ENCODE results near the gene CRYGD. TPM values are rescaled to one million over a fixed set of nuclear protein-coding genes. Genes with fewer than 3 reads are reported as not detected.

The CRYGD gene
- total and polyA plus RNA-seq, 2 of the 13 experiments (the other 11 are each of a cell fraction or from before 2014, with no cell fraction given) = not detected

DNA sequence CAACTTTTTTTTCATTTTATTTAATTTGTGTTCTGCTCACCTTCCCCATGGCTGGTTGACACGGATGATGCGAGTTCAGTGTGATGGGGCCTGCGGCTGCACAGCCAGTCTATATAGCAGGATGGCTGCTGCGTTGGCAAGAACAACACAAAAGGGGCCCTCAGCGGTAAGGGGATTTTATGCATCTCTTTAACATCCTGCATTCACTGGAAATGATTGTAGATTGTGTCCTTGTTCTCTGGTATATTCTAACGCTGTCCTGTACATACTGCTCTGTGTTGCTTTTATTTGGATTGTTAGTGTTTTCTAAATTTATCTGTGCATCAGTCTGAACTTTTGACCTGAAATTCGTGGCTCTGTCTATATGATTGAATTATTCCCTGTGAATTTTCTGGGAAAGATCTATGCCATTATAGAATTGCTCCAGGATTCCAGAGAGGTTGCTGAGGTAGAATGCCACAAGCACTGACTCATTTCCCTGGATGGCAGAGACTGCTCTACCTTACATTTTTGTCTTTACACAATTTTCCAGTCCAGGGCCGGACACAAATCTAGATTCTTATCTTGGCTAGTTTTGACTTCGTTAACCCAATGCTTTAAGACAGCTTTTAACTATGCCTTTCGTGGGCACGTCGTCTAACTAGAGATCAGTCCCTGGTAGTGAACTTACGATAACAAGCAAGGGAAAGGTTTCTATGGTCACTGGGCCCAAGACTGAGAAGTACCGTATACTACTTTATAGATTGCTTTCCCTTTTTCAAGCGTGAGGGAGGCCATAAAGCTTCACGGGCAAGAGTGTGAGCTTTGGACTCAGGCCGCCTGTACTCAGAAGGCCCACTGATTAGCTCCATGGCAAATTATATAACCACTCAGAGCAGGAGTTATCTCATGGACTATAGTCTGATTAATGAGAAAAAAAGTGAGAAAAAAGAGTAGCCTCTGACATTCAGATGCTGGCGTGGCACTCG is 5.7 kb upstream of the CRYGD start, which contains the start of gene CRYGC (continued):
- TF ChIP-seq ZBTB43 (CRISPR knock-in tag; conservative IDR thresholded peaks at IDR 0.05) (no peak), NAIF1 (CRISPR knock-in tag; IDR thresholded peaks at IDR 0.05; ENCODE audit: borderline replicate concordance) (no peak), ZNF460 (CRISPR knock-in tag; IDR thresholded peaks at IDR 0.05; ENCODE audit: borderline replicate concordance) (no peak), ZNF234 (CRISPR knock-in tag; conservative IDR thresholded peaks at IDR 0.05) (no peak), ZNF83 (CRISPR knock-in tag; IDR thresholded peaks at IDR 0.05; ENCODE audit: borderline replicate concordance) (no peak), ZNF30 (CRISPR knock-in tag; IDR thresholded peaks at IDR 0.05) (no peak), ZBTB7A (CRISPR knock-in tag; IDR thresholded peaks at IDR 0.05) (no peak), TRAFD1 (CRISPR knock-in tag; IDR thresholded peaks at IDR 0.05; ENCODE audit: borderline replicate concordance) (no peak), HOMEZ (CRISPR knock-in tag; IDR thresholded peaks at IDR 0.05; ENCODE audit: low read depth) (peak; percentile 59; the same call in 1 of the 2 replicates), ZNF383 (CRISPR knock-in tag; IDR thresholded peaks at IDR 0.05; ENCODE audit: borderline replicate concordance) (no peak), FIP1L1 (IDR thresholded peaks at IDR 0.05; ENCODE audit: borderline replicate concordance, insufficient read depth, low read depth, low read length) (no peak), ZNF775 (CRISPR knock-in tag; IDR thresholded peaks at IDR 0.05; ENCODE audit: borderline replicate concordance) (no peak), HNRNPL (IDR thresholded peaks at IDR 0.05; ENCODE audit: low read depth, low read length) (no peak), DZIP1 (CRISPR knock-in tag; IDR thresholded peaks at IDR 0.05) (no peak), BCL6 (CRISPR knock-in tag; IDR thresholded peaks at IDR 0.05) (peak; percentile 40)
- TF ChIP-seq, protein P1, sequence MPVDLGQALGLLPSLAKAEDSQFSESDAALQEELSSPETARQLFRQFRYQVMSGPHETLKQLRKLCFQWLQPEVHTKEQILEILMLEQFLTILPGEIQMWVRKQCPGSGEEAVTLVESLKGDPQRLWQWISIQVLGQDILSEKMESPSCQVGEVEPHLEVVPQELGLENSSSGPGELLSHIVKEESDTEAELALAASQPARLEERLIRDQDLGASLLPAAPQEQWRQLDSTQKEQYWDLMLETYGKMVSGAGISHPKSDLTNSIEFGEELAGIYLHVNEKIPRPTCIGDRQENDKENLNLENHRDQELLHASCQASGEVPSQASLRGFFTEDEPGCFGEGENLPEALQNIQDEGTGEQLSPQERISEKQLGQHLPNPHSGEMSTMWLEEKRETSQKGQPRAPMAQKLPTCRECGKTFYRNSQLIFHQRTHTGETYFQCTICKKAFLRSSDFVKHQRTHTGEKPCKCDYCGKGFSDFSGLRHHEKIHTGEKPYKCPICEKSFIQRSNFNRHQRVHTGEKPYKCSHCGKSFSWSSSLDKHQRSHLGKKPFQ (CRISPR knock-in tag; IDR thresholded peaks at IDR 0.05; ENCODE audit: insufficient replicate concordance) = no peak
- TF ChIP-seq, protein P2, sequence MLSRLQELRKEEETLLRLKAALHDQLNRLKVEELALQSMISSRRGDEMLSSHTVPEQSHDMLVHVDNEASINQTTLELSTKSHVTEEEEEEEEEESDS (CRISPR knock-in tag; IDR thresholded peaks at IDR 0.05; ENCODE audit: borderline replicate concordance) = no peak

Data from HepG2 (cell line).